ENCODE measurements around the gene LAD1. TPM values are rescaled to one million over a fixed set of nuclear protein-coding genes. Genes with fewer than 3 reads are reported as not detected.
A peak's percentile ranks its signal among the peaks of the same experiment; 100 is the strongest.

LAD1 gene
- total and polyA plus RNA-seq, 4 donors = 17.8 to 63.8 (median 38.7) TPM

DNA sequence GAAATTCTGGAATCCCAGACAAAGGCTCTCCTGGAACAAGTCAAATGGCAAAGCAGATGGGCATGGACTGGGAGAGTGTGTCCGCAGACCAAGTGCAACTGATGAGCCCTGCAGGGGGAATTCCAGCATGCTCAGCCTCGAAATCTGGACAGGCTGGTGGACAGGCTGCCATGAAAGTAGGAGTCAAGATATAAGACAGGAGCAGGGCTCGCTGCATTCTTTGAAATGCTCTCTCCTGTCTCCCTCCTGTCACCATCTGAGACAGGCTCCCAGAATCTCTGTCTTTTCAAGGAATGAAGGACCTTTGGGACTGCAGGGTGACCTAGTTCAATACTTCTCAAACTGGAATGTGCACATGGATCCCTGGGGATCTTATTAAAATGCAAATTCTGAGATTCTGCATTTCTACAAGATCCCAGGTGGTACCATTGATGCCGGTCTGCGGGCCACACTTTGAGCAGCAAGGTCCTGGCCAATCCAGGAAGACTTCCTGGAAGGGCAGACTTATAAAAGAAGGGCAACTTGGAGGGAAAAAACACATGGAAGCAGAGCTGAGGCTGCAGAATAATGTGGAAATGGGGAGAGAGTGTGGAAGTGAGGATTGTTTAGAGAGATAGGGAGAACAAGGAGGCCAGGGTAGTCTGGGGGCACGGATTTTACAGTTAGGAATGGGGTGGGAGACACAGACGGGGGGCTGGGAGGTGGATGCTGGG lies 51.5 kb downstream of the LAD1 start:
- Histone ChIP-seq H3K9me3 (ENCODE audit: control insufficient read depth in 4 of 4, insufficient read depth in 3 of 4, low read length in 3 of 4) (no peaks in the 10 kb centered on the region), H3K27ac (ENCODE audit: low read depth in 1 of 2, low read length in 1 of 2) (no peak overlapping the region), H3K36me3 (ENCODE audit: control insufficient read depth in 4 of 4, insufficient read depth in 4 of 4, low read length in 4 of 4) (no peaks in the 10 kb centered on the region), H3K4me1 (ENCODE audit: control insufficient read depth in 5 of 5, insufficient read depth in 5 of 5, low read length in 5 of 5) (peaks cover 0 to 3% (median 0%) of the 10 kb centered on the region in 5 donors), H3K27me3 (ENCODE audit: control insufficient read depth in 3 of 3, insufficient read depth in 3 of 3, low read length in 2 of 3) (peaks cover 0 to 5% (median 0%) of the 10 kb centered on the region in 3 donors), H3K9ac (ENCODE audit: insufficient read depth in 1 of 2, low read length in 2 of 2) (no peak overlapping the region), H3K4me3 (no peak overlapping the region)
- 30 to 41% methylated on average over 7 of the region's 7 CpGs for WGBS, 2 donors
- DNase-seq = no peak
- TF ChIP-seq, protein P1, sequence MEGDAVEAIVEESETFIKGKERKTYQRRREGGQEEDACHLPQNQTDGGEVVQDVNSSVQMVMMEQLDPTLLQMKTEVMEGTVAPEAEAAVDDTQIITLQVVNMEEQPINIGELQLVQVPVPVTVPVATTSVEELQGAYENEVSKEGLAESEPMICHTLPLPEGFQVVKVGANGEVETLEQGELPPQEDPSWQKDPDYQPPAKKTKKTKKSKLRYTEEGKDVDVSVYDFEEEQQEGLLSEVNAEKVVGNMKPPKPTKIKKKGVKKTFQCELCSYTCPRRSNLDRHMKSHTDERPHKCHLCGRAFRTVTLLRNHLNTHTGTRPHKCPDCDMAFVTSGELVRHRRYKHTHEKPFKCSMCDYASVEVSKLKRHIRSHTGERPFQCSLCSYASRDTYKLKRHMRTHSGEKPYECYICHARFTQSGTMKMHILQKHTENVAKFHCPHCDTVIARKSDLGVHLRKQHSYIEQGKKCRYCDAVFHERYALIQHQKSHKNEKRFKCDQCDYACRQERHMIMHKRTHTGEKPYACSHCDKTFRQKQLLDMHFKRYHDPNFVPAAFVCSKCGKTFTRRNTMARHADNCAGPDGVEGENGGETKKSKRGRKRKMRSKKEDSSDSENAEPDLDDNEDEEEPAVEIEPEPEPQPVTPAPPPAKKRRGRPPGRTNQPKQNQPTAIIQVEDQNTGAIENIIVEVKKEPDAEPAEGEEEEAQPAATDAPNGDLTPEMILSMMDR (IDR thresholded peaks at IDR 0.05; ENCODE audit: control extremely low read depth, extremely low read depth) = no peak
- ATAC-seq (ENCODE audit: insufficient read depth, low FRiP score) = no peak

DNA sequence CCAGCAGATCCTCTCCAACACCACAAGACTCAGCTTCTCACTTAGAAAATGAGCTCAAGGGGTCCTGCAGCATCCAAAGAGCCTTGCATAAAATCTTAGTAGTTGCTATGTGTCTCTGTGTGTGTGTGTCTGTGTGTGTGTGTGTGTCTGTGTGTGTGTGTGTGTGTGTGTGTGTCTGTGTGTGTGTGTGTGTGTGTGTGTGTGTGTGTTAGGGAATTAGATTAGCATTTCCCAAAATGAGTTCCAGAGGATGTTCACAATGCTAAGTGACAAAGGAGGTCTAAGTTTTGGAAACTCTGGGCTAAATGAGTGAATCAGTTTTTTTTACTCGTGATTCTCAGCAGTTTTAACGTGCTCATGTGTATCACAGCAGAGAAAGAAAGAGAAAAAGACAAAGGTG lies 52.1 kb downstream of the LAD1 start:
- no peak overlapping the region for H3K4me3 ChIP-seq
- peaks cover 0 to 3% (median 0%) of the 10 kb centered on the region in 5 donors for H3K4me1 ChIP-seq (ENCODE audit: control insufficient read depth in 5 of 5, insufficient read depth in 5 of 5, low read length in 5 of 5)
- DNase-seq (no peak), ATAC-seq (ENCODE audit: insufficient read depth, low FRiP score) (no peak)
- TF ChIP-seq, protein P1 (IDR thresholded peaks at IDR 0.05; ENCODE audit: control extremely low read depth, extremely low read depth) = no peak
- 33 to 41% methylated on average over 2 of the region's 2 CpGs for WGBS, 2 donors
- H3K36me3 ChIP-seq (ENCODE audit: control insufficient read depth in 4 of 4, insufficient read depth in 4 of 4, low read length in 4 of 4) = no peaks in the 10 kb centered on the region
- no peak overlapping the region for H3K9ac ChIP-seq (ENCODE audit: insufficient read depth in 1 of 2, low read length in 2 of 2)
- H3K27me3 ChIP-seq (ENCODE audit: control insufficient read depth in 3 of 3, insufficient read depth in 3 of 3, low read length in 2 of 3) = peaks cover 0 to 5% (median 0%) of the 10 kb centered on the region in 3 donors
- no peak overlapping the region for H3K27ac ChIP-seq (ENCODE audit: low read depth in 1 of 2, low read length in 1 of 2)
- H3K9me3 ChIP-seq (ENCODE audit: control insufficient read depth in 4 of 4, insufficient read depth in 3 of 4, low read length in 3 of 4) = no peaks in the 10 kb centered on the region

DNA sequence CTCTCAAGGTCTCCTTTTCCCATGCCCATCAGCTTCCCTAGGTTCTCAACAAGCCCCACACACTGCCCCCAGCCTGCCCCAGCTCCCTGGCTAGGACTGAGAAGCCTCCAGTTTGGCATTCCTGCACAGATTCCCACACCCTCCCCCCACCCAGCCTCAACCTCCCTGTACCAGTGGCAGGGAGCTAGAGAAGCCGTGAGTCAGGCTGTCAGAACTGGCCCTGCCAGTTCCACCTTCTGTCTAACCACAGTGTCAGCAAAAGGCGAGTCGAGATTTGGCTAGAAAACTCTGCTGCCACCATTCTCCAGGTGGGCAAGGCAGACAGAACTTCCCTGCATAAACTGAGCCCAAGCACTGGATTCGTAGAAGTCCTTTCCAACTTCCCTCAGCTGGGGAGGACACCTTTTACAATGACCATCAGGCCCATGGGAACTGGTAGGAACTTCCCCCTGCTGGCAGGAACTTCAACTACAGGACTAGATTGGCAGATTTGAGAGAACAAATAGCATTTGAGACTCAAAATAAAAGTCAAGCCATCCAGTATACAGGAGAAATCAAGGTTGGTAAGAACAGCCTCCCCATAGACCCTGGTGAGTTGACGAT lies 52.7 kb downstream of the LAD1 start:
- WGBS, 2 donors = 55 to 59% methylated on average over 5 of the region's 5 CpGs
- no peak overlapping the region for H3K9ac ChIP-seq (ENCODE audit: insufficient read depth in 1 of 2, low read length in 2 of 2)
- peaks cover 0 to 3% (median 0%) of the 10 kb centered on the region in 5 donors for H3K4me1 ChIP-seq (ENCODE audit: control insufficient read depth in 5 of 5, insufficient read depth in 5 of 5, low read length in 5 of 5)
- H3K27ac ChIP-seq (ENCODE audit: low read depth in 1 of 2, low read length in 1 of 2) = no peak overlapping the region
- ATAC-seq (ENCODE audit: insufficient read depth, low FRiP score) (no peak), DNase-seq (peak; percentile 59 to 71 (median 64))
- no peaks in the 10 kb centered on the region for H3K36me3 ChIP-seq (ENCODE audit: control insufficient read depth in 4 of 4, insufficient read depth in 4 of 4, low read length in 4 of 4)
- peaks cover 0 to under 1% (median 0%) of the 10 kb centered on the region in 3 donors for H3K27me3 ChIP-seq (ENCODE audit: control insufficient read depth in 3 of 3, insufficient read depth in 3 of 3, low read length in 2 of 3)
- TF ChIP-seq, protein P1 (IDR thresholded peaks at IDR 0.05; ENCODE audit: control extremely low read depth, extremely low read depth) = peak; percentile 6
- H3K9me3 ChIP-seq (ENCODE audit: control insufficient read depth in 4 of 4, insufficient read depth in 3 of 4, low read length in 3 of 4) = no peaks in the 10 kb centered on the region
- no peak overlapping the region for H3K4me3 ChIP-seq
